B cell (primary cell): ENCODE measurements around the gene BRMS1.

Experiments
- EZH2 ChIP-seq: IDR thresholded peaks from 2 replicates; pipeline ENCODE4 v1.6.1; 2012; ENCODE audit warnings: borderline replicate concordance, low read depth, mild to moderate bottlenecking, moderate library complexity, low read length; ENCODE audit not compliant: insufficient read depth, poor library complexity, severe bottlenecking
- TF ChIP-seq, protein P1 (sequence below): fragments of 200-600 bp; IDR thresholded peaks from one replicate; pipeline ENCODE4 v1.8.0; 2022; ENCODE audit warnings: antibody characterized with exemption, mild to moderate bottlenecking

GRCh38 chr11:66302656-66303055, 42.2 kb downstream of the BRMS1 start:
- TF ChIP-seq, protein P1, sequence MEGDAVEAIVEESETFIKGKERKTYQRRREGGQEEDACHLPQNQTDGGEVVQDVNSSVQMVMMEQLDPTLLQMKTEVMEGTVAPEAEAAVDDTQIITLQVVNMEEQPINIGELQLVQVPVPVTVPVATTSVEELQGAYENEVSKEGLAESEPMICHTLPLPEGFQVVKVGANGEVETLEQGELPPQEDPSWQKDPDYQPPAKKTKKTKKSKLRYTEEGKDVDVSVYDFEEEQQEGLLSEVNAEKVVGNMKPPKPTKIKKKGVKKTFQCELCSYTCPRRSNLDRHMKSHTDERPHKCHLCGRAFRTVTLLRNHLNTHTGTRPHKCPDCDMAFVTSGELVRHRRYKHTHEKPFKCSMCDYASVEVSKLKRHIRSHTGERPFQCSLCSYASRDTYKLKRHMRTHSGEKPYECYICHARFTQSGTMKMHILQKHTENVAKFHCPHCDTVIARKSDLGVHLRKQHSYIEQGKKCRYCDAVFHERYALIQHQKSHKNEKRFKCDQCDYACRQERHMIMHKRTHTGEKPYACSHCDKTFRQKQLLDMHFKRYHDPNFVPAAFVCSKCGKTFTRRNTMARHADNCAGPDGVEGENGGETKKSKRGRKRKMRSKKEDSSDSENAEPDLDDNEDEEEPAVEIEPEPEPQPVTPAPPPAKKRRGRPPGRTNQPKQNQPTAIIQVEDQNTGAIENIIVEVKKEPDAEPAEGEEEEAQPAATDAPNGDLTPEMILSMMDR: no peak
- TF ChIP-seq EZH2: no peak
